Esophagus mucosa (tissue), 1 donor: Measurements from ENCODE around the gene WDFY1. TPM values are rescaled to one million over a fixed set of nuclear protein-coding genes. Genes with fewer than 3 reads are reported as not detected.
"Not testable (repeated sequence)": the region's sequence is repeated elsewhere in the genome, so short reads cannot be mapped to it uniquely, and the experiment has no call there.

Source experiments
- ATAC-seq: fragments of 200-7000 bp; cut with Tn5 transposase; one replicate; pipeline ENCODE4 v1.9.1; 2020
- total RNA-seq: library from RNA; stranded (reverse); gene quantifications from one replicate; pipeline ENCODE4 v1.2.4, GENCODE V29; 2023
- donor health status: DM: yes; HTN: yes; CAD: no.

WDFY1 gene
- total RNA-seq, 1 donor from 2014 or later: 24.9 TPM

DNA sequence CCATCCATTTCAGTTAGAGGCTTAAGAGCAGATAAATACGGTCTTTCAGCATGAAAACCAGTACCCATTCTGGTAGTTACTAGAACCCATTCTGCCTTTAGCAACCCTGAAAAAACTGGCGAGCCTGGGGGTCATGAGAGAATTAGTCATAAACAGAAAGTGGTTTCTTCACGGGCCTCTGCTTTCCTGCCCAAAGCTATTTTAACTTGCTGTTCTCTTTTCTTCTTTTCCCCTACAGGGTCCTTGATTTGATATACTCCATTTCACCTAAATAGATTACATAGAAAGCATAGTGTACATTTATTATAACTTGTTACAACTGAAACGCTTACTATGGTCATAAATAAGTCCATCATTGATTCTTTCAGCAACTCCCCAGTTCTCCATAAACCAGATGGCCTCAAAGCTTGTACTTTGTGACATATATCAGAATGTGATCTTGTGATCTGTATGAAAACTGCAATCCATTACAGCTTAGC lies 48.3 kb downstream of the WDFY1 start:
- no peak for ATAC-seq

DNA sequence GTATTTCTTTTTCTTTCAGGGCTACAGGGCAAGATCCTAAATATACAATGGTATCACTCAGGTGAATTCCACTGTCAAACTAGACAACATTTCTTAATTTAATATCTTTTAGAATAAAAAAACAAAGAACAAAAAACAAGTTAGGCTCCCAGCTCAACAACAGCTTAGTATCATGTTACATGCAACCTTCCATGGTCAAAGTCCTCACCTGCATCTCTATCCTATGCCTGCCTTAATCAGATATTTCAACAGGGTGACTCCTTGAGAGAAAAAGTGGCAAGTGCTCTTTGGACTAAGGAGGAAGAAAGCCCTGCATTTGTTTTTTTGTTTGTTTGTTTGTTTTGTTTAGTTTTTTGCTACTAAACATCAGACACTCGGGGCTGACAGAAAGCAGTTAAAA lies 50.2 kb downstream of the WDFY1 start:
- ATAC-seq: no peak

DNA sequence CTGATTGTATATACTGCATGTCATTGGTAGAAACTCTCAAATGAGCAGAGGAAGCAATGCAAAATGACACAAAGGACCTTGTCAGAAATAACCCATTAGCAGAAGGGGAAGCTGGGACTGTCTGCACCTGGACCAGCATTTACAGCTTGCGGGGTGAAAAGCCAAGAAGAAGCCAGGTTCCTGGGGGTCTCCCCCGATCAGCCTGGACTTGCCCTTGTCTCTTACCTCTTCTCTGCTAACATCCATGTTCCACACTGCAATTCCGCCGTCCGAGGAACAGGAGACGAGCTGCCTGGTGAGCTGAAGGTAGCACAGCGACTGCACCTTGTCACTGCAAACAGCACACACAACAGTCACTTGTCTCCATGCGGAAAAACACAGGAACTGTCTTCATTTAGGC lies 51.1 kb downstream of the WDFY1 start:
- peak; percentile 6 for ATAC-seq

DNA sequence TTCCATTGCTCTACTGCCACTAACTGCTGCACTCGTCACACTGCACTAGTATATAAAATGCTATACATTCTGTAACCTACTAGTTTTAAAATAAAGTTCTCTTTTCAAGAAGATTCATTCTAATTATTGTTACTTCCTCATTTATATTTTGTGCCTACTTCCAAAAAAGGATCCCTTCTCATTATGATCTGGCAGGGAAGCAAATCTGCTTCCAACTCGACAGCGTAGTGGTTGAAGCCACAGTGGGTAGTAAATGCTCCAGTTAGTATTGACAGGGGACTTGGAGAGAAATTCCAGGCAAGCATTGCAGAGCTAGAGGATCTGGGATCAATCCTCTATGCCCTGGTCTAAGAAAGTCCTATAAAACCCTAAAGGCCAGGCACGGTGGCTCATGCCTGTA lies 54.4 kb downstream of the WDFY1 start:
- no peak for ATAC-seq

DNA sequence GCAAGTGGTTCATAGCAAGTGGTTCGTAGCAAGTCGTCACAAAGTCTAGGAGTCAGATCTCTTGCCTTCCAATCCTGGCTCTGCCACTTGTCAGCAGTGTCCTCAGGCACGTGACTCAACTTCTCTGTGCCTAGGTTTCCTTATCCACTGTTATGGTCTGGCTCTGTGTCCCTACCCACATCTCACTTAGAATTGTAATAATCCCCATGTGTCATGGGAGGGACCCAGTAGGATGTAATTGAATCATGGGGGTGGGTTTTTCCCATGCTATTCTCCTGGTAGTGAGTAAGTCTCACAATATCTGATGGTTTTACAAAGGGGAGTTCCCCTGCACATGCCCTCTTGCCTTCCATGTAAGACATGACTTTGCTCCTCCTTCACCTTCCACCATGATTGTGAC lies 55.9 kb downstream of the WDFY1 start:
- peak; percentile 64 for ATAC-seq

DNA sequence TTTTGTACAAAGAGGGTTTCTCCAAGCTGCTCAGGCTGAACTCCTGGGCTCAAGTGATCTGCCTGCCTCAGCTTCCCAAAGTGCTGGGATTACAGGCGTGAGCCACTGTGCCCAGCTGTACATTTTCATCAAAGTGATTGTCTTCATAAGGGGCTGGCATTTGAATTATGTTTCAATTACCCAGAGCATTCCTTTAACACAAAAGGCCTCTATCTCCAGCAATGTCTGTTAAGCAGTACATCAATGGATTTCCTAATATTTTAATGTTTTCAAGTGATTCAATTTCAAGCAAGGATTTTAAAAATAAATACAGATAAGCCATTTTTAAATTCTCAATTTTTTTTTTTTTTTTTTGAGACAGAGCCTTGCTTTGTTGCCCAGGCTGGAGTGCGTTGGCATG lies 56.9 kb downstream of the WDFY1 start:
- ATAC-seq: no peak

DNA sequence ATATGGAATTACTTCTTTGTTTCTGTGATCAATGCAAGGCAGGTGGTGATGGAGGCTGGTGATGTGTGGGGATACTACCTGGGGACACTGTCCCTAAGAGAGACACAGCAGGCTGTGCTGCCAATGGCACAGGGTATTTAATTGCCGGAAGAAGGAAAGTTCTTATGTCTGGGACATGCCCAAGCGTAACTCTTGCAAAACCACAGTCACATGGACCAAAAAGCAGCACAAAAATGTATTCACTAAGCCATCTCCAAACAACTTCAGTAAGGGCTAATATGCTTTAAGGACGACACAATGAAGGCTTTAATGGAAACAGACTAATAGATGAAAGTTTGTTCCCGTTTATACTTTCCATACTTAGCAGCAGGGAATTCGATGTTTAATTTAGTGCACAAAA lies 58.0 kb downstream of the WDFY1 start:
- peak; percentile 69 for ATAC-seq

DNA sequence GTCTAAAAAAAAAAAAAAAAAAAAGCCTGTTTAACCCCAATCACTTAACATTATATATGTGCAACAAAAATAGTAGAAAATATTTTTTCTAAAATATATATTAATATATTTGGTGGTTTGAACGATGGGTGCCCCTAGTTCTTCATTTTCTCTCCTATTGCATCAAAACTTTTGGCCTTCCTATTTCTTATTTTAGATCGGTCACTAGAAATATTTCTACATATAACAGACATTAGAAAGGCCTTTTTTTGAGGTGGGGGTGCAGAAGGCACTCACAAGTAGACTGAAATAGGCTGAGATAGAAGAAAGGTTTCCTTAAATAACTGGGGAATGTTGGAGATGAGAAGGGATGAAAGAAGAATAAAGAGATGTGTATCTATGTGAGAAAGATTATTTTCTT lies 58.4 kb downstream of the WDFY1 start:
- ATAC-seq: no peak

DNA sequence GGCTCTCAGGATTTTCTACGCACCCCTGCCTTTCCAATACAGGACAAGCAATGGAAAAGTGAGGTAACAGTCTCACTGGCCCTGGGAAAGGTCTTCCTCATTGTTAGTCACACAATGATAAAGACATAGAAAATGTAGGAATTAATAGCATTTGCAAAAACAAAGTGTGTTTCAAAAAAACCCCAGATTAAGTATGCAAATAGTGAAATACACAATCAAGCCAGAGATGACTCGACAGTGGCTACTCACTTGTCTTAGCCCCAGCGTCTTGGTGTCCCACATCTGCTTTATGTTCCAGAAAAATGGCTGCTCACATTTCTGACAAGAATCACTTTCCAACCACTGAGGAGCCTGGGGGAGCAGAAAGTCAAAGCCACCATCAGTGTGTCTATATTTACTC lies 60.7 kb downstream of the WDFY1 start:
- ATAC-seq: no peak

DNA sequence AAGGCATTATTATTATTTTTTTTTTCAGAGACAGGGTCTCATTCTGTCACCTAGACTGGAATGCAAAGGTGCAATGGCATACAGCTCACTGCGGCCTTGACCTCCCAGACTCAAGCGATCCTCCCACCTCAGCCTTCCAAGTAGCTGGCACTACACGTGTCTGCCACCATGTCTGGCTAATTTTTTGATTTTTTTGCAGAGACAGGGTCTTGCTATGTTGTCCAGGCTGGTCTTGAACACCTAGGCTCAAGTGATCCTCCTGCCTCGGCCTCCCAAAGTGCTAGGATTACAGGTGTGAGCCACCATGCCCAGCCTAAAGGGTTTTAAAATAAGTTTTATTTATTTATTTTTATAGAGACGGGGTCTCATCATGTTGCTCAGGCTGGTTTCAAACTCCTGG lies 62.4 kb downstream of the WDFY1 start:
- no peak for ATAC-seq

DNA sequence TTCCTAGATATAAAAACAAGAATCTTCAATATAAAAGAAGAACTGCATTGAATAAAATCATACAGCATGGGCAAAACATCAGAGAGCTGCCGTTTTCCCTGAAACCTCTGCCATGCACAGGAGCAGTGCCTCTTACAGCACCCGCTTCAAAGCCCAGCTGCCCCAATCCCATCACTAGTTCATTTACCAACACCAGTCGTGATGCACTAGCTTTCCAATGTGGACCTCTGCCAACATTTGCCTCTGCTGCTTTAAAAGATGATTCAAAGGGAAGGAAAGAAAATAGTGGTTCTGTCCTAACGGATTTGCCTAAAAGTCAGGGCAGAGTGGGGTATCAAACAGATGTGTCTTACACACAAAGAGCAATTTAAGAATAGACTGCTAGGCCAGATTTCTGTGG lies 64.3 kb downstream of the WDFY1 start:
- ATAC-seq: no peak

DNA sequence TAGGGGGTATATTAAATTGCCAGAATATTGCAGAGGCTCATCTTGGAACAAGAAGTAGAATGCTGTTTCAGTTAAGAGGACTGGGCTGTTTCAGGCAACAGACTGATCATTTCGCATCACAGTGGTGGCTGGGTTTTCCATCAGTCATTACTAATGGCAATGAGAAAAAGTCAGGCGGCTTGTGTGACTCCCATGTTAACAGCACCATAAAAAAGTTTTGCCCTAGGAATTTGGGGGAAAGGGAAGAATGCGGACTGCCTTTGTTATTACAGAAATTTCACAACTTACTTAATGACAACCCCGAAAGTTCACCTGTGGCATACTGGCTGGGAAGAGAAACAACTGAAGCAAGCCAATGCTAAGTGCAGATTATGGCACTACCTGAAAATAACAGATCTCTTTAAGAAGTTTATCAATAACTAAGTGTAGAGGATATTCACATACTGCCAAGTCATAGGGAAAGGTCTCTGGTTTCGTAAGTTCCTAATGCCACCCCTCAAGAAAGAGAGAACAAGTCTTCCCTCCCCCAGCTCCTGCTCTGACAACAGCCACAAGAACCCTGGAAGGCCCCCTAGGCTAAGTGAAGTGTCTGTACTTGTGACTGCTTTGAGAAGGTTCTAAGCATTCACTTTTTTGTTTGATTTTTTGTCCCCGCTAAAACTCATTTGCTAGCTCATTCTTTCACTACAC lies 67.3 kb downstream of the WDFY1 start:
- no peak for ATAC-seq

DNA sequence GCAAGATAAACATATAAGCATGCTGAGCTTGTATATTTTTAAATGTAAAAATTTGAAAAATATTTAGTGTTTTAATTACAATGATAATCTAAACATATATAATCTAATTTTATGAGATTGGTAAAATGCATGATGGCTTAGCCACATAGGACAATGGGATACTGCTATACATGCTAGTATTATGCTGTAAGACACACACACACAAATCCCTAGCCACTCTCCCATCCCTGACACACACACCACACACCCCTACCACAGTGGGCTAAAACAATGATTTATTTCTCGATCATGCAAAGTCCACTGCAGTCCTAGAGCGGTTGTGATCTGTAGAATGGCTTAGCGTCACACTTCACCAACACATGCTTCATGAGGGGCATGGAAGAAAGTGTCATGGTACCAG lies 71.5 kb downstream of the WDFY1 start:
- no peak for ATAC-seq

DNA sequence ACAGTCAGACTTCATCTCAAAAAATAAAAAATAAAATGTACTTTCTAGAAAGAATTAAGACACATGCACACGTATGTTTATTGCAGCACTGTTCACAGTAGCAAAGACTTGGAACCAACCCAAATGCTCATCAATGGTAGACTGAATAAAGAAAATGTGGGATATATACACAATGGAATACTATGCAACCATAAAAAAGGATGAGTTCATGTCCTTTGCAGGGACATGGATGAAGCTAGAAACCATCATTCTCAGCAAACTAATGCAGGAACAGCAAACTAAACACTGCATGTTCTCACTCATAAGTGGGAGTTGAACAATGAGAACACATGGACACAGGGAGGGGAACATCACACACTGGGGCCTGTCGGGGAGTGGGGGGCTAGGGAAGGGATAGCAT lies 72.4 kb downstream of the WDFY1 start:
- not testable (repeated sequence) for ATAC-seq

DNA sequence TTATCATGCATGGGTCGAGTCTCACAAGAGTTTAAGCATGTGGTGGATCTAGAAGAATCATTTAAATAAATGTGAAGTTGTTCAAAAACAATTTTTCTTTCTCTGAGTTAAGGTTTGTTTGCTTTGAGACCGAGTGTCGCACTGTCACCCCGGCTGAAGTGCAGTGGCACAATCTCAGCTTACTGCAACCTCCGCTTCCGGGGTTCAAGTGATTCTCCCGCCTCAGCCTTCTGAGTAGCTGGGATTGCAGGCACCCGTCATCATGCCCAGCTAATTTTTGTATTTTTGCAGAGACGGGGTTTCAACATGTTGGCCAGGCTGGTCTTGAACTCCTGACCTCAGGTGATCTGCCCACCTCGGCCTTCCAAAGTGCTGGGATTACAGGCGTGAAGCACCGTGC lies 73.5 kb downstream of the WDFY1 start:
- ATAC-seq: not testable (repeated sequence)

DNA sequence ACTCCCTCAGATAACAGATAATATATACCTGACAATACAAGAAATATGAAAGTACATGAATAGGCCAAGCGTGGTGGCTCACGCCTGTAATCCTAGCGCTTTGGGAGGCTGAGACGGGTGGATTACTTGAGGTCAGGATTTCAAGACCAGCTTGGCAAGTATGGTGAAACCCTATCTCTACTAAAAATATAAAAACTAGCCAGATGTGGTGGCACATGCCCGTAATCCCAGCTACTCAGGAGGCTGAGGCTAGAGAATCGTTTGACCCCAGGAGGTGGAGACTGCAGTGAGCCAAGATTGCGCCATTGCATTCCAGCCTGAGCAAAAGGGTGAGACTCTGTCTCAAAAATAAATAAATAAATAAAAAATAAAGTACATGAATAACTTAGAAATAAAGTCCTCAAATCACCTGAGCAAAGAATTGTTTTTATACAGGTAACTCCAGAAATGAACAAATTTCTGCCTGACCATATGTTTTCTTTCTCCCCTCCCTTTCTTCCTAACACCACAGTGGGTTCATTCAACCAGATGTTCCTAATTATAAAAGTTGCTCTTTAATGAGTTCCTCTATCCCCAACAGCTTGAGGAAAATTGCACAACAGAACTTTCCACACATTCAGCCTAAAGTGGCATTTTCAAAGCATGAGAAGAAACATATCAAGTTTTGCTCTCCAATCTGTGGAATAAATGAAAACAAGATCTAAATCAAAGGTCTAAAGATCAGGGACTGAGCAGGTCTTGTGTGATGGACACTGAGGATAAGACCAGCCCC lies 74.1 kb downstream of the WDFY1 start:
- ATAC-seq: no peak

DNA sequence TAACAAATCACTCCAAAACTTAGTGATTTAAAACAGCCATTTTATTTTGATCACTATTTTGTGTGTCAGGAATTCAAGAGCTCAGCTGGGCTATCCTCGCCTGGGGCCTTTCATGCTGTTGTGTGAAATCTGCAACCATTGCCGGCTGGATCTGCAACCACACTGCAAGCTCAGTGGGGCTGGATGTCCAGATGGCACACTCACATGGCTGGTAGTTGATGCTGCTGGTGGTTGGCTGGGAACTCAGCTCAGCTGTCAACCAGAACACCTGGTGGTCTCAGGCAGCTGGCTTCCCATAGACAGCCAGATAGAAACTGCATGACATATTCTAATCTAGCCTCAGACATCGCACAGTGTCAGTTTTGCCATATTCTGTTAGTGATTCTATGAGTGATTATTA lies 77.1 kb downstream of the WDFY1 start:
- no peak for ATAC-seq

DNA sequence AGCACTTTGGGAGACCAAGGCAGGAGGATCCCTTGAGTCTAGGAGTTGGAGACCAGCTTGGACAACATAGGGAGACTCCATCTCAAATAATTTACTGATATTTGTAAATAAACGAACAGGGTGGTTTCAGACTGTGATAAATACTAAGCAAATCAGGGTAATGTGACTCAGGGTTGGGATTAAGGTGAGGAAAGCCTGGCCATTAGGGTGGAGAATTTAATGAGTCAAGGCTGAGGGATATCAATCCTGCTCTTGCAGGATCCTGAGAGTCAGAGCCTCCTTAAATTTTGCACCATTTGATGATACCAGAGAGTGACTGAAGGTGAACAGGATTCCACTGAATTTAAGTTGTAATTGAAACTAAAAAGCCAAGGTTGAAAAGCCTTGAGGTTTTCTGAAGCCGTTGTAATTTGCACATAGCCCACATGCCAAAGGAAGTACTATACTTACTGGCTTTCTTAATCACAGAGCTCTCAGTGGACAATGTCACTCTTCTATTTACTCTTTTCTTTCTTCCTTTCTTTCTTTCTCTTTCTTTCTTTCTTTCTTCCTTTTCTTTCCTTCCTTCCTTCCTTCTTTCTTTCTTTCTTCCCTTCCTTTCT lies 79.1 kb downstream of the WDFY1 start:
- ATAC-seq: peak; percentile 81

DNA sequence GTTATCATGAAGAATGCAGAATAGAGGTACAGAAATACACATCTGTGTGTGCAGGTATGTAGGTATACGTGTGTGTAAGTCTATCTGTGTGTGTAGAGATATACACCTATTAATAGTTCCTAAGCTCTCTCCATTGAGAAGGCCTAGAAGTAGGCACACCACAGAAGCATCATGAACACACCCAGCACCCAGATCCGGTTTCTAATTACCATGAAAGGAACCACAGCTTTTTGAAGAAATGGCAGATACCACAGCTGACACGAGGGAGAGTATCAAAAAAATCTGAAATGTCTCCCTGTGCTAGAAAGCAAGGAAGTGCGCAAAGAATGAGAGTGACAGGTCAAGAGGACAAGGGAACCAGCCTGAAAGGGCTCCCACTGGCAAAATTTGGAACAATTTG lies 80.0 kb downstream of the WDFY1 start:
- peak; percentile 25 for ATAC-seq

DNA sequence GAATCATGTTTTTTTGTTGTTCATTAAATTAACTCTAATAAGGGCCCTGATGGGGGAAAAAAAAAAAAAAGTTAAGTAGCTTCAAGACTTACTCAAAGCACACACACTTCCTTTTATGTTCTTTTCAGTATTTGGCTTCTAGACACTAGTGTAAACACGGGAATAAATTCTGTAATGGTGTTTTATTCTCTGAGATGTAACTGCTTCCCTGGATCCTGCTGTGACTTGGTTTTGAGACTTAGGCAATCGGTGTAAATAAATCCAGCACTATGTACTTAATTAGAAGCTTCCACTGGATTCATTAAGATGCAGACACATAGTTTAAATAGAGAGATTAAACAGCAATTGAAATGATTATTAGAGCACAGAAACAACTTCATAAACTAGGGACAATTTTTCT lies 81.6 kb downstream of the WDFY1 start:
- no peak for ATAC-seq

DNA sequence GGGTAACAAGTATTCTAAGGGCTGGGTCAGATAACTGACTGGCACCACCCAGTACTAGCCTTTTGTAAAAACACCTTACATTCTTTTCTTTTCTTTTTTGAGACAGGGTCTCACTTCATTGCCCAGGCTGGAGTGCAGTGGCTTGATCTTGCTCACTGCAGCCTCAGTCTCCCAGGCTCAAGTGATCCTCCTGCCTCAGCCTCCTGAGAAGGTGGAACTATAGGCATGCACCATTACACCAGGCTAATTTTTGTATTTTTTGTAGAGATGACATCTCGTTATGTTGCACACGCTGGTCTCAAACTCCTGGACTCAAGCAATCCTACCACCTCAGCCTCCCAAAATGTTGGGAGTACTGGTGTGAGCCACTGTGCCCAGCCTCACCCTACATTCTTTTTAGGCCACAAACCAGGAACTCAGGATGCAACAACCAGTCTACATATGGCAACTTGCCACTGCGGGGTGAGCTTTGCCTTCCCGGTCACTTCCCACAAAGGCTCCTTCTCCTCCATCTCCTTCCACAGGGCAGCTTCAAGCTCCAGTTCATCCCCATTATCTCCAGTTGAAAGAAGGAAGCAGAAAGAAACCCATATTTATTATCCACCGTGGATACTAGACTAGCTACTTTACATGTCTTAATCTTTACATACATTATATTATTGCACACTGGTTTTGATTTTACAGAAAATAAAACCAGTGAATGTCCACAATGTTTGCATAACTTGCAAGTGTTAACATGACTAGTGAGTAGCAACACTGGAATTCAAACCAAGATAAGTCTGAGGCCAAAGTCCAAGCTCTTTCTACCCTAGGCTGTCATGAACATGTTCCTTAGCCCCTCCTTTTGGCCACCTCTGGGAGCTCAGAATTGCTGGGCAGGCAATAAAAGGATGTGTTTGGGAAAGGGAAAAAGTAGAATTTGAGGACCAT lies 84.1 kb downstream of the WDFY1 start:
- peak; percentile 74 for ATAC-seq

DNA sequence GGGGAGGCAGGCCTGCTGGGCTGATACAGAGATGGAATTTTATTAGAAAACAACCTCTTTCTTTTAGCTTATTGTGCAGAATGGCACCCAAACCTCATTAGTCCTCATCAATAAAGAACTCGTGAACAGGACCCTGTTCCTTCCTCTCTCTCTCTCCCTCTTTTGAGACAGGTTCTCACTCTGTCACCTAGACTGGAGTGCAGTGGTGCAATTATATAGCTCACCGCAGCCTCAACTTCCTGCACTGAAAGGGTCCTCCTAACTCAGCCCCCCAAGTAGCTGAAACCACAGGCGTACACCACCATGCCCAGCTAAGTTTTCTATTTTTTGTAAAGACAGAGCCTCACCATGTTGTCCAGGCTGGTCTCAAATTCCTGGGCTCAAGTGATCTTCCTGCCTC lies 86.1 kb downstream of the WDFY1 start:
- no peak for ATAC-seq

DNA sequence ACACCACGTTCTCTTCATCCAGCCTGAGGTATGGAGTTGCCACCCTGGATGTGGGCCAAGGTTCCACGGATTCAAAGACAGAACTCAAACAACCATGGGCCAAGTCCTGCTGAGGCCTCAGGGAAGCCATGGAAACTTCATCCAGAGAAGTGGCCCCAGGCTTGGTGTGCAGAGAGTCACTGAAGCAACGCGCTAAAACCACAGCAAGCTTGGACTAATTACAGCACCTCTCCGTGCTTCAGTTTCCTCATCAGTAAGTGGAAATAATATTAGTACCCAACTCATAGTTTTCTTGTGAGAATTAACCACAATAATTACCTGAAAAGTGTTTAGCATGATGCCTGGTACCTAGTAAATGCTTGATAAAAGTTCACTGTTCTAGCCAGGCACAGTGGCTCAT lies 88.6 kb downstream of the WDFY1 start:
- no peak for ATAC-seq
